ENCODE measurements around the gene NRGN. TPM values are rescaled to one million over a fixed set of nuclear protein-coding genes. Genes with fewer than 3 reads are reported as not detected.

The NRGN gene
- total and polyA plus RNA-seq, 2 of the 8 experiments (the other 6 are each of a cell fraction or from before 2014, with no cell fraction given) = 0.60 to 1.0 TPM

- CTCF ChIA-PET (ENCODE audit: partially characterized antibody) = interaction anchor here (0.8 to 7.4 kb wide), 8 partner anchors 9 to 122 kb away, joined by 3 to 111 read pairs (median 11); partner anchors contain the start of genes ESAM and ROBO3
- Histone ChIP-seq H2BK12ac (ENCODE audit: low read depth, low read length) (no peak overlapping the region), H3K27ac (ENCODE audit: low read depth, low read length) (no peak overlapping the region), H3K27me3 (replicated peaks in 1 of 4; ENCODE audit: control insufficient read depth in 3 of 4, extremely low read depth in 1 of 4, insufficient read depth in 3 of 4, low read length in 3 of 4) (no peaks in the 10 kb centered on the region), H3K36me3 (ENCODE audit: control insufficient read depth in 2 of 4, insufficient read depth in 4 of 4, low read length in 3 of 4) (no peaks in the 10 kb centered on the region), H2AFZ (ENCODE audit: low read length) (no peak overlapping the region), H3K4me1 (replicated peaks in 1 of 4; ENCODE audit: control insufficient read depth in 3 of 4, insufficient read depth in 4 of 4, low read length in 3 of 4) (peaks cover 3 to 26% (median 7%) of the 10 kb centered on the region in 4 experiments; a peak in 6 of 7 replicates), H2BK120ac (replicated peaks; ENCODE audit: low read depth, low read length) (no peak overlapping the region), H3K14ac (ENCODE audit: insufficient read length) (no peak overlapping the region), H3K79me1 (ENCODE audit: low read depth, low read length) (peaks cover 5% of the 10 kb centered on the region), H3K79me2 (ENCODE audit: control insufficient read depth in 1 of 2, insufficient read depth in 2 of 2, low read length in 2 of 2) (peaks cover 26 to 100% of the 10 kb centered on the region in 2 experiments), H4K91ac (replicated peaks; ENCODE audit: insufficient read length, low read length) (no peak overlapping the region), H3K18ac (ENCODE audit: extremely low read depth, low read length) (no peak overlapping the region), H2BK5ac (ENCODE audit: low read depth, low read length) (no peak overlapping the region), H4K20me1 (replicated peaks in 1 of 2; ENCODE audit: control insufficient read depth in 1 of 2, insufficient read depth in 2 of 2, low read length in 2 of 2) (peaks cover 11 to 27% of the 10 kb centered on the region in 2 experiments), H3K9ac (replicated peaks in 1 of 4; ENCODE audit: extremely low read depth in 1 of 4, low read depth in 3 of 4, low read length in 3 of 4) (no peak overlapping the region; a peak in 1 of 7 replicates), H3K9me3 (ENCODE audit: insufficient read depth in 2 of 2, low read depth in 1 of 2, low read length in 1 of 2) (no peaks in the 10 kb centered on the region), H2BK20ac (ENCODE audit: low read length) (no peak overlapping the region), H2AK5ac (ENCODE audit: low read depth, low read length) (no peak overlapping the region), H4K8ac (ENCODE audit: extremely low read depth, insufficient read depth, low read length) (no peak overlapping the region), H3K23ac (ENCODE audit: insufficient read length) (no peak overlapping the region), H3K4me3 (ENCODE audit: extremely low read depth in 1 of 4, insufficient read depth in 2 of 4, low read depth in 3 of 4, low read length in 4 of 4) (0 out of 8 replicates have a peak overlapping the region, but pooled peaks of 1 of the 4 experiments have one; percentile 44), H2BK15ac (ENCODE audit: low read length) (no peak overlapping the region), H3K4me2 (ENCODE audit: insufficient read depth in 1 of 2, low read depth in 2 of 2, low read length in 2 of 2) (peak overlapping the region in 1 of 2 experiments; percentile 52; a peak in 1 of 4 replicates), H3K23me2 (ENCODE audit: low read depth, low read length) (no peaks in the 10 kb centered on the region), H4K5ac (ENCODE audit: insufficient read length, low read depth, low read length) (no peak overlapping the region), H3K56ac (replicated peaks; ENCODE audit: insufficient read length, low read depth, low read length) (no peak overlapping the region), H3K4ac (replicated peaks; ENCODE audit: insufficient read length, low read depth, low read length) (no peak overlapping the region)
- 90% methylated on average over 4 of the region's 4 CpGs; no CpG with 5 or more reads in 1 of the 2 experiments for WGBS, 2 experiments (ENCODE audit: extremely low coverage in 1 of 2, insufficient coverage in 1 of 2, insufficient read length in 1 of 2, insufficient replicate concordance in 2 of 2, low coverage in 1 of 2, low lambda C conversion rate in 2 of 2, missing lambda C conversion rate in 1 of 2)
- no peak for DNase-seq (ENCODE audit: low read depth in 1 of 2, low spot score in 2 of 2)
- POLR2A ChIA-PET (ENCODE audit: partially characterized antibody) = interaction anchor here (0.8 to 4.5 kb wide), 6 partner anchors 8 to 46 kb away, joined by 3 to 23 read pairs (median 4); partner anchors contain the start of gene MSANTD2
- no peak for FAIRE-seq
- TF ChIP-seq RAD21 (IDR thresholded peaks at IDR 0.05 in 1 of 2, conservative IDR thresholded peaks at IDR 0.05 in 1 of 2; ENCODE audit: low read depth in 2 of 2, low read length in 2 of 2) (no peak), SIN3A (conservative IDR thresholded peaks at IDR 0.05 in 1 of 2, IDR thresholded peaks at IDR 0.05 in 1 of 2; ENCODE audit: low read depth in 1 of 2, low read length in 2 of 2) (no peak), EP300 (IDR thresholded peaks at IDR 0.05; ENCODE audit: borderline replicate concordance in 1 of 2, low read depth in 2 of 2, low read length in 2 of 2) (no peak)
Observed at GRCh38 chr11:124791626-124792341, 52.0 kb downstream of the NRGN start.
